GM10266 (cell line): ENCODE measurements around the gene CASS4.

Experiments
- DNase-seq: peaks from one replicate; pipeline ENCODE4 v3.0.0; 2012; ENCODE audit errors: extremely low spot score
- CTCF ChIP-seq: IDR thresholded peaks from 2 replicates; pipeline ENCODE4 v1.5.1; 2012; ENCODE audit warnings: mild to moderate bottlenecking, low read depth; ENCODE audit not compliant: control insufficient read depth, insufficient read depth; ENCODE audit errors: missing control alignments

The CASS4 gene

GRCh38 chr20:56429502-56429901, 17.4 kb downstream of the CASS4 start:
- TF ChIP-seq CTCF, result no peak
- DNase-seq, result no peak

GRCh38 chr20:56429941-56430340, 17.9 kb downstream of the CASS4 start:
- TF ChIP-seq CTCF, result no peak
- DNase-seq, result no peak

- DNase-seq, result no peak
- no peak for TF ChIP-seq CTCF
Observed at GRCh38 chr20:56430461-56430860, 18.4 kb downstream of the CASS4 start.

GRCh38 chr20:56430957-56431356, 18.9 kb downstream of the CASS4 start:
- no peak for TF ChIP-seq CTCF
- no peak for DNase-seq

GRCh38 chr20:56431471-56431870, 19.4 kb downstream of the CASS4 start:
- no peak for DNase-seq
- no peak for TF ChIP-seq CTCF

GRCh38 chr20:56433221-56433879, 21.3 kb downstream of the CASS4 start:
- TF ChIP-seq CTCF, result no peak
- no peak for DNase-seq

GRCh38 chr20:56433880-56434255, 21.8 kb downstream of the CASS4 start:
- no peak for TF ChIP-seq CTCF
- no peak for DNase-seq
